ENCODE measurements around the gene CD44.

Gene CD44

DNA sequence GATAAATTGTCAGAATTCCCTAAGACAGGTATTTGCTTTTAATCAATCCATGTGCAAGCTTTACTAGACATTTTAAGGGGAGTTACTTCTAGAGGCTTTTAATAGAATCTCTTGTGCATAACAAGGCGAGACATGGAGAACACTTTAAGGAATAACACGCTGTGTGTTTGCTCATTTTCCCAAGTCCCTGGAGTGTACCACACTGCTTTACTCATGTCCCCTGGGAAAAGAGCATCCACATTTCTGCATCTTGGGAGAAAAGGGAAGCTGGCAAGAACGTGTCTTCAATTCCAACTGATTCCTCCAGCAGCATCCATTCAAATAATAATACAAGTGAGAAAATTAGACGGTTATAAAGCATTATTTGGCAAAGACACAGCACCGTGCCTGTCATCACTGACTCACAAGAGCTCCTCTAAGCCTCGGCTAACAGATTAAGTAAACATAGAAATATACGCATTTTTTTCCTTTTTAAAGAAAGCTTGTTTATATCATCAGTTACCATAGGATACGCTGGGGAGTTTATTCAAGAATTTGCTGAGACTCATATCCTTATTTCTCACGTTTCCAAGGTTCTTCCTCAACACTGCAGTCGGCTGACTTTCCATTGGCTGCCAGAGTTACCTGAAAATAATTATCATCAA lies 121.5 kb downstream of the CD44 start:
- TF ChIP-seq NFIC (IDR thresholded peaks at IDR 0.05), result no peak
- no peak for TF ChIP-seq TCF12 (IDR thresholded peaks at IDR 0.05; ENCODE audit: low read depth)
- TF ChIP-seq TAF1 (IDR thresholded peaks at IDR 0.05; ENCODE audit: low read depth), result no peak
- no peak for TF ChIP-seq TEAD4 (IDR thresholded peaks at IDR 0.05)
- no peak for TF ChIP-seq EP300 (IDR thresholded peaks at IDR 0.05; ENCODE audit: borderline replicate concordance)
- no peak for TF ChIP-seq YY1 (IDR thresholded peaks at IDR 0.05; ENCODE audit: low read depth)
- TF ChIP-seq ZBTB7A (IDR thresholded peaks at IDR 0.05; ENCODE audit: low read depth), result no peak
- TF ChIP-seq, protein P1, sequence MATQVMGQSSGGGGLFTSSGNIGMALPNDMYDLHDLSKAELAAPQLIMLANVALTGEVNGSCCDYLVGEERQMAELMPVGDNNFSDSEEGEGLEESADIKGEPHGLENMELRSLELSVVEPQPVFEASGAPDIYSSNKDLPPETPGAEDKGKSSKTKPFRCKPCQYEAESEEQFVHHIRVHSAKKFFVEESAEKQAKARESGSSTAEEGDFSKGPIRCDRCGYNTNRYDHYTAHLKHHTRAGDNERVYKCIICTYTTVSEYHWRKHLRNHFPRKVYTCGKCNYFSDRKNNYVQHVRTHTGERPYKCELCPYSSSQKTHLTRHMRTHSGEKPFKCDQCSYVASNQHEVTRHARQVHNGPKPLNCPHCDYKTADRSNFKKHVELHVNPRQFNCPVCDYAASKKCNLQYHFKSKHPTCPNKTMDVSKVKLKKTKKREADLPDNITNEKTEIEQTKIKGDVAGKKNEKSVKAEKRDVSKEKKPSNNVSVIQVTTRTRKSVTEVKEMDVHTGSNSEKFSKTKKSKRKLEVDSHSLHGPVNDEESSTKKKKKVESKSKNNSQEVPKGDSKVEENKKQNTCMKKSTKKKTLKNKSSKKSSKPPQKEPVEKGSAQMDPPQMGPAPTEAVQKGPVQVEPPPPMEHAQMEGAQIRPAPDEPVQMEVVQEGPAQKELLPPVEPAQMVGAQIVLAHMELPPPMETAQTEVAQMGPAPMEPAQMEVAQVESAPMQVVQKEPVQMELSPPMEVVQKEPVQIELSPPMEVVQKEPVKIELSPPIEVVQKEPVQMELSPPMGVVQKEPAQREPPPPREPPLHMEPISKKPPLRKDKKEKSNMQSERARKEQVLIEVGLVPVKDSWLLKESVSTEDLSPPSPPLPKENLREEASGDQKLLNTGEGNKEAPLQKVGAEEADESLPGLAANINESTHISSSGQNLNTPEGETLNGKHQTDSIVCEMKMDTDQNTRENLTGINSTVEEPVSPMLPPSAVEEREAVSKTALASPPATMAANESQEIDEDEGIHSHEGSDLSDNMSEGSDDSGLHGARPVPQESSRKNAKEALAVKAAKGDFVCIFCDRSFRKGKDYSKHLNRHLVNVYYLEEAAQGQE (IDR thresholded peaks at IDR 0.05; ENCODE audit: low read depth), result no peak
- TF ChIP-seq, protein P2, sequence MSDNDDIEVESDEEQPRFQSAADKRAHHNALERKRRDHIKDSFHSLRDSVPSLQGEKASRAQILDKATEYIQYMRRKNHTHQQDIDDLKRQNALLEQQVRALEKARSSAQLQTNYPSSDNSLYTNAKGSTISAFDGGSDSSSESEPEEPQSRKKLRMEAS (IDR thresholded peaks at IDR 0.05), result no peak
- TF ChIP-seq FOXM1 (IDR thresholded peaks at IDR 0.05; ENCODE audit: borderline replicate concordance, low read depth), result no peak
- no peak for TF ChIP-seq EGR1 (IDR thresholded peaks at IDR 0.05)
- no peak for TF ChIP-seq RAD21 (IDR thresholded peaks at IDR 0.05; ENCODE audit: low read depth)
- TF ChIP-seq CREB1 (IDR thresholded peaks at IDR 0.05; ENCODE audit: low read depth), result no peak
- no peak for TF ChIP-seq USF1 (IDR thresholded peaks at IDR 0.05)
- no peak for TF ChIP-seq CEBPB (IDR thresholded peaks at IDR 0.05)

- TF ChIP-seq EP300 (IDR thresholded peaks at IDR 0.05; ENCODE audit: borderline replicate concordance) (no peak), TAF1 (IDR thresholded peaks at IDR 0.05; ENCODE audit: low read depth) (no peak), CEBPB (IDR thresholded peaks at IDR 0.05) (no peak), TCF12 (IDR thresholded peaks at IDR 0.05; ENCODE audit: low read depth) (no peak), FOXM1 (IDR thresholded peaks at IDR 0.05; ENCODE audit: borderline replicate concordance, low read depth) (no peak), YY1 (IDR thresholded peaks at IDR 0.05; ENCODE audit: low read depth) (no peak), NFIC (IDR thresholded peaks at IDR 0.05) (no peak), EGR1 (IDR thresholded peaks at IDR 0.05) (no peak), RAD21 (IDR thresholded peaks at IDR 0.05; ENCODE audit: low read depth) (no peak), ZBTB7A (IDR thresholded peaks at IDR 0.05; ENCODE audit: low read depth) (no peak), USF1 (IDR thresholded peaks at IDR 0.05) (no peak), TEAD4 (IDR thresholded peaks at IDR 0.05) (no peak), CREB1 (IDR thresholded peaks at IDR 0.05; ENCODE audit: low read depth) (no peak)
- TF ChIP-seq, protein P2 (IDR thresholded peaks at IDR 0.05), result no peak
- TF ChIP-seq, protein P1 (IDR thresholded peaks at IDR 0.05; ENCODE audit: low read depth), result no peak
Observed at GRCh38 chr11:35261197-35261596, 122.2 kb downstream of the CD44 start.

DNA sequence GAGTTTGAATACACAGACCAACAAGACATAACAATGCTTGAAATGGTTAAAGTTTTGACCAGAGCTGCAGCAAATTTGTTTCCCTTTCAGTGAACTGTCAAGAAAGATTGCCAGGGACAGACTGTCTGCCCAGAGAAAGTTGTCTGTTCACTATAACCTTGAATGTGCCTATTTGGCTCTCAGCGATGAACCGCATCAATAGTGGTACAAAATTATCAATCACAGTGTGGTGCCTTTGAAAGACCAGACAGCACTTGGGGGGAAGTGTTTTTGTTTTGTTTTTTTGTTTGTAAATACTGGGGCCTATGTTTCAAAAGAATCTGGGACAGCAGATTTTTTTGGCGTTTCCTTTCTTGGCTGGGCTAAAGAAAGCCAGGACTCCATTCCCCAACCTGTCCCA lies 123.1 kb downstream of the CD44 start:
- TF ChIP-seq EP300 (IDR thresholded peaks at IDR 0.05; ENCODE audit: borderline replicate concordance) (no peak), TEAD4 (IDR thresholded peaks at IDR 0.05) (no peak), FOXM1 (IDR thresholded peaks at IDR 0.05; ENCODE audit: borderline replicate concordance, low read depth) (no peak), TCF12 (IDR thresholded peaks at IDR 0.05; ENCODE audit: low read depth) (no peak), ZBTB7A (IDR thresholded peaks at IDR 0.05; ENCODE audit: low read depth) (no peak), RAD21 (IDR thresholded peaks at IDR 0.05; ENCODE audit: low read depth) (no peak), NFIC (IDR thresholded peaks at IDR 0.05) (no peak), CREB1 (IDR thresholded peaks at IDR 0.05; ENCODE audit: low read depth) (no peak), CEBPB (IDR thresholded peaks at IDR 0.05) (no peak), TAF1 (IDR thresholded peaks at IDR 0.05; ENCODE audit: low read depth) (no peak), USF1 (IDR thresholded peaks at IDR 0.05) (no peak), EGR1 (IDR thresholded peaks at IDR 0.05) (no peak), YY1 (IDR thresholded peaks at IDR 0.05; ENCODE audit: low read depth) (no peak)
- TF ChIP-seq, protein P1 (IDR thresholded peaks at IDR 0.05; ENCODE audit: low read depth), result no peak
- TF ChIP-seq, protein P2 (IDR thresholded peaks at IDR 0.05), result no peak

All from Ishikawa (cell line).